Hepatocyte (in vitro differentiated cells): ENCODE data around the gene CECR2.

Source experiments
- EZH2 ChIP-seq: fragments of 200-600 bp; sonication (generic); IDR thresholded peaks from 2 replicates; pipeline ENCODE4 v1.6.1; 2016; ENCODE audit warnings: antibody characterized with exemption, mild to moderate bottlenecking, borderline replicate concordance
- TF ChIP-seq, protein P1 (sequence below): fragments of 200-600 bp; sonication (generic); IDR thresholded peaks from 2 replicates; pipeline ENCODE4 v1.5.1; 2016; ENCODE audit warnings: antibody characterized with exemption, mild to moderate bottlenecking; ENCODE audit not compliant: poor library complexity

DNA sequence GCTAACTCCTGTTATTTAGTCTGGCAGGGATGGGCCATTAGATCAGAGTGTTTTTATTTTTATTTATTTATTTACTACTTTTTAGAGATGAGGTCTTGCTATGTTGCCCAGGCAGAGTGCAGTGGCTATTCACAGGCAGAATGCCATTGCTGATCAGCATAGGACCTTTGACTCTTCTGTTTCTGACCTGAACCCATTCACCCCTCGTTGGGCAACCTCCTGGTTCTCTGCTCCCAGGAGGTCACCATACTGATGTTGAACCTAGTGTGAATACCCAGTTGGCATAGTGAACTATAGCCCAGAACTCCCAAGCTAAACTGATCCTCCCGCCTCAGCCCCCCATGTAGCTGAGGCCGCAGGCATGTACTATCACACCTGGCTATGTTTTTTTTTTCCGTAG, 16.5 kb upstream of the CECR2 start:
- no peak for TF ChIP-seq EZH2
- TF ChIP-seq, protein P1, sequence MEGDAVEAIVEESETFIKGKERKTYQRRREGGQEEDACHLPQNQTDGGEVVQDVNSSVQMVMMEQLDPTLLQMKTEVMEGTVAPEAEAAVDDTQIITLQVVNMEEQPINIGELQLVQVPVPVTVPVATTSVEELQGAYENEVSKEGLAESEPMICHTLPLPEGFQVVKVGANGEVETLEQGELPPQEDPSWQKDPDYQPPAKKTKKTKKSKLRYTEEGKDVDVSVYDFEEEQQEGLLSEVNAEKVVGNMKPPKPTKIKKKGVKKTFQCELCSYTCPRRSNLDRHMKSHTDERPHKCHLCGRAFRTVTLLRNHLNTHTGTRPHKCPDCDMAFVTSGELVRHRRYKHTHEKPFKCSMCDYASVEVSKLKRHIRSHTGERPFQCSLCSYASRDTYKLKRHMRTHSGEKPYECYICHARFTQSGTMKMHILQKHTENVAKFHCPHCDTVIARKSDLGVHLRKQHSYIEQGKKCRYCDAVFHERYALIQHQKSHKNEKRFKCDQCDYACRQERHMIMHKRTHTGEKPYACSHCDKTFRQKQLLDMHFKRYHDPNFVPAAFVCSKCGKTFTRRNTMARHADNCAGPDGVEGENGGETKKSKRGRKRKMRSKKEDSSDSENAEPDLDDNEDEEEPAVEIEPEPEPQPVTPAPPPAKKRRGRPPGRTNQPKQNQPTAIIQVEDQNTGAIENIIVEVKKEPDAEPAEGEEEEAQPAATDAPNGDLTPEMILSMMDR = no peak
